SK-N-DZ (cell line): ENCODE data around the gene IRF4.

Source experiments
- DNase-seq: peaks from one replicate; pipeline ENCODE4 v3.0.0-alpha.2; 2015; ENCODE audit warnings: low spot score

The IRF4 gene

GRCh38 chr6:353642-354614, 37.6 kb upstream of the IRF4 start:
- DNase-seq = peak; percentile 26

- DNase-seq = no peak
Measured at GRCh38 chr6:354631-355280, 36.8 kb upstream of the IRF4 start.

DNA sequence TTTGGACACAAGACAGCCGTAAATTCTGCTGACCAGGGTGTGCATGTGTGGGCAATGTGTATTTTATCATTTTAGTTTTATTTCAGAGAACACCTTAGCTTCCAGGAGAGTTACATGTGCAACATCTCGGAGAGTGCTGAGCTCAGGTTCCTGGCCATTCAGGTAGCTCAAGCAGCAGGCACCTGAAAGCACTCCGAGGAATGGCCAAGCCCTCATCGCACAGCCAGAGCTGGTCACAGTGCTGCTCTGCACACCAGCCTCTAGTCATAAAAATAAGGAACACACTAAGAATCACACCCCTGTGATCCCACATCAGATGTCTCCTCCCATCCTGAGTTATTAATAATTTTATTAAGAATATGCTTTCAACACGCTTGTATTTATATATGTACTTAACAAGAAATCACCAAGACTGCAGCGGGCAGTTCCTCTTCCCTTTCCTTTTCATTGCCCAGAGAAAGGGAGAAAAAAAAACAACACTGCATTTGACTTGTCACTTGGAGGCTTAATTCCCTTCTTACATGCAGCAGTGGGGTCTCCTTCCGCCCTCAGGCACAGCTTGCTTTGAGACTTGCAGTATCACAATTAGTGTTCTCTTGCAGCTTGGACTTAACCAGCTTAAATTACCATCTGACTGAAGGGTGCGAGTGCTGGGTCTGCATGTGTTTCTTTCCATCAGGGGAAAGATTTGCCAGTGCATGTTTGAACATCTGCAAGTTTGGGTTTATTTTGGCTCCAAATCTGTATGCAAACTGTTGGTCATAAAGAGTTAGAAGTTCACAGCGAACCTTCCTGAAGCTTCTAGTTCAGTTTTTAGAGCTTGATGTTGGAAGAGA, 36.0 kb upstream of the IRF4 start:
- DNase-seq = no peak

GRCh38 chr6:356828-357251, 34.7 kb upstream of the IRF4 start:
- no peak for DNase-seq

- DNase-seq = no peak
Measured at GRCh38 chr6:357261-357790, 34.2 kb upstream of the IRF4 start.

- DNase-seq = no peak
Measured at GRCh38 chr6:357791-358341, 33.7 kb upstream of the IRF4 start.

DNA sequence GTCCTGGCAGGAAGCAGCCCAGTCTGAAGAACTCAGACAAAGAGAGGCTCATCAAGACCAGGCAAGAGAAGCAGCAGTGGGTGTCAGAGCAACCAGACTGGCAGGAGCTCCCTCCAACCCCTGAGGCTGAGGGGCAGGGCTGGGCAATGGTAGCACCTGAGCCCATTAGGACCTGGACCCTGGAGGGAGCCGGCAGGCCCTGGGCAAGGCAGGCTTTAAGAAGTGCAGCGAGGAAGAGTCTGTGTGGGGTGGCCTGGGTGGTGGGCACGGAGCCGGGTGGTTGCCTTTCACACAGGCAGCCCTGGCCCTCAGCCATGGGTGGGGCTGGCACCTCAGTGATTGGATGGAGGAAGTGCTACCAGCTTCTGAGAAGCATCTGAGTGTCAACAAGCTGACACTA, 33.1 kb upstream of the IRF4 start:
- no peak for DNase-seq

- no peak for DNase-seq
Measured at GRCh38 chr6:358847-359246, 32.7 kb upstream of the IRF4 start.

DNA sequence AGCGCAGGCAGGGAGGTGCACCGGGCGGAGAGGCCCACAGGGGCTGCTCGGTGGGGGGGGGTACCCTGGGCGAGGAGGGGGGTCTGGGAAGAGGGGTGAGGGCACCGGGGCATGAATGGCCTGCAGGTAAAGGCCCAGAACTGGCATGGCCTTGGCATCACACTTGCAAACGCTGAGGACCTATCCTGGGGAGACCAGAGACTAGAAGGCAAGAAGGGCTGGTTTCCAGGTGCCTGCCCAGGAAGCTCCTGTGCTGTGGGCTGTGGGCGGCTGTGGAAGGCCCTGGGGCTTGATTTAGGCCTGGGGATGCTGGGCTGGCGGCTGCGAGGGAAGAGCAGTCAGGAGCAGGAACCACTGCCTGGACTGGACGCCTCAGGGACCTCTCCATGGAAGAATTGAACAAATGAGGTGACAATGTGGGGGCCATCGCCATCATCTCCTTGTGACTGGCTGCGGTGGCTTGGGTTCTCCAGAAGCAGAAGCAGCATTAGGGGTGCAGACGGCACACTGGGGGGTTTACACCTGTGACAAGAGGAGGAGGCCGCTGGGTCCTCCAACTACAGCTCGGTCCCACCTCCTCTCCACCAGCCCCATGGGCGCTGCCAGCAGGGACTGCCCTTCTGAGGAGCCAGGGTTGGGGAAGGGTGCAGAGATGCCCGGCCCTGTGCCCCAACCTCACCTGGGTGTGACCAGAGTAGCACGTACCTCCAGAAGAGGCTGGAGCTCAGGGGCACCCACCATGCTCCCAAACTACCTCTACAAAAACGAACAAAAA, 32.1 kb upstream of the IRF4 start:
- DNase-seq = no peak

GRCh38 chr6:360349-360748, 31.2 kb upstream of the IRF4 start:
- no peak for DNase-seq

DNA sequence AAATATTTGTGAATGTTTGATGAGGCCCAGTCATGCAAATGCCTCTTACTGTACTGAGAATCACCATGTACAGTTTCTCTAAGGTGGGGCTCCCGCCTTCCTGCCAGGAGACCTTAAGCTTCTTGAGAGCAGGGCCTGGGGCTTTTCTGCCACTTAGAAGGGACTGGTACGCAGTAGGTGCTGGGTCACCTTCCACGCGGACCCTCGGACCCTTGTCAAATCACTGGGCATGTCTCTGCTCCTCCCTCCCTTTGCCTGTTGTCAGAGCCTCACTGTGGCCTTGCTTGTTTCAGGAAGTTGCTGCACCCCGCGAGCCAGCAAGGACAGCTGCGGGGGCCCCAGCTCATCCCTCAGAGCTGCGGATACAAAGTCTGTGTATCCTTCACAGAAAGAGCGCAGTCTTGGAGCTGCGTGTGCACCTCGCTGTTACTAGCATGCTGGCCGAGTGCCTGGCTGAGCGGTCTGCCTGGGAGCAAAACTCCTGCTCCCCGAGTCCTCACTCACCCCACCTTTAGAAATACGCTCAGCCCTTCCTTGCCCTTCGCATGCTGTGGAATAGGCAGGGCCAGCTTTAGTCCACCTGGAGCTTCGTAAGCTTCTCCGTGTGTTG, 30.7 kb upstream of the IRF4 start:
- no peak for DNase-seq

DNA sequence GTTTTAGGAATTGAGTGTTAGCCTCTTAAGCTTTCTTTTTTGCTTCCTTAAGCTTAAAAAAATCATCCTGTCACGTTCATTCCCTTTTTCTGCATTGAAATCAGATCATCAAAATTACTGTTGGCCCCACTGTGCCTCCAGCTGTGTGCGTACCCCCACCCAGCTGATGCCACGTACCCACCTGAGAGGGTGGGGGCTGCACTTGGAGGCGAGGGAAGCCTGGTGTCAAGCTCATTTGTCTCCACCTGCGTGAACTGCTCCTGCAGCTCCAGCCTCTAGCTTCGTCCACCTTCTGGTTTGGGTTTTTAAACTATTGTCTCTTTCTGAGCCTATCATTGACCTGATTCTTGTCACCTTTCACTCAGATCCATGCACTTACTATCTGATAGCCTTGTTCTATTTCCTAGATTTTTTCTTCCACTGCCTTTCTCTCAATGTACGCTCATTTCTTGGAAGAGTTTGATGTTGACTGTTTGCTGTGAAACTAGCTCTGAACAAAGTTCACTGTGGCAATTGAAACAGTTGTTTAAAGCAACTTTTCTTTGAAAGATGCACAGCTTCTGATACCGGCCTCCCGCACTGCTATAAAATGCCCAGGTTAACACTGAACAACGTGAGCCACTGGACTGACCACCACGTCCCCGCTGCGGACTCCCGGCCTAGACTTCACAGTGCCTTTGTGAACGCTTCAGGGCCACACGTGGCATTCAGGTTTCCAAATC, 30.0 kb upstream of the IRF4 start:
- no peak for DNase-seq

GRCh38 chr6:362231-362923, 29.2 kb upstream of the IRF4 start:
- no peak for DNase-seq

DNA sequence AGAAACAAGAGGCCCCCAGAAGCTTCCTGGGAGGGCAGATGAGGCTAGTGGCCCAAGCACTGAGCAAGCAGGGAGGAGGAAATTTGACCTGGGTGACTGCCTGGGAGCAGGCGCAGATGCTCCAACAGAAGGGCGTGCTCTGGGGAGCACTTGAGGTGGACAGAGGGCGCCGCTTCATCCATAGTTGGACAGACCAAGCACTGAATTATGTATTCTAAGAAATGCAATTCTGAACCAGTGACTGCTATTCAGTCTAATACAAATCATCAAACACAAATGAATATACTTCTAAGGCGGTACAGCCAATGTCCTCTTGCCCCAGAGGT, 28.7 kb upstream of the IRF4 start:
- DNase-seq = no peak

DNA sequence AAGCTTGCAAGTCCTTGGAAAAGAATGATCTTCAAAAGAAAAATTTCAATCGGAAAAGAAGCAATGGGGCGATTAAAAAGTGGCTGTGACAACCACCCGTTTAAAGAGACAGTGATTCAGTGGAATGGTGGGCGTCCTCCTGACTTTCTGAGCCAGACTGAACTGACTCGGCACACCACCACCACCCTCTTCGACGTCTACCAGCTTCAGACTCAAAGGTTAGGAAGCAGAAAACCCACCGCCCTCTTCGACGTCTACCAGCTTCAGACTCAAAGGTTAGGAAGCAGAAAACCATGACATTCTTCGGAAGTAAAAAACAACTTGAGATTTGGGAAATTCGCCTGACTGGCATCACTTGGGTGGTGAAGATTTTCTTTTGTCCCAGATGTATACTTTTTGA, 28.3 kb upstream of the IRF4 start:
- DNase-seq = no peak

- DNase-seq = no peak
Measured at GRCh38 chr6:363909-364308, 27.6 kb upstream of the IRF4 start.

GRCh38 chr6:364609-365540, 26.7 kb upstream of the IRF4 start:
- no peak for DNase-seq

DNA sequence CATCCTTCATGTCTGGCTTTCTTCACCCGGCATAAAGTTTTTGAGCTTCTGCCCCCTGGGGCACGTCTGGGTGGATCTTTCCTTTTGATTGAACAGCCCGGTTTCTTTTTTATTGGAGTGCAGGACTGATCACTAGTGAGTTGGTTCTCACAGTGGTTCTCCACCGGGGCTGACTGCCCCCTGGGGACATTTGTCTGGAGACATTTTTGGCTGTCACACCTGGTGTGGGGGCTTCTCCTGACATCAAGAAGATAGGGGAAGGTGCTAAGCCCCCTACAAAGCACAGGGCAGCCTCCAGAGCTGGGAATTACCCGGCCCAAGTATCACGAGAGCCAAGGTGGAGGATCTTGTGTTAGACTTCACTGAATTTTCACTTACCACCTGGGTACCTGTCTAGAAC, 25.7 kb upstream of the IRF4 start:
- DNase-seq = no peak
